Stomach (tissue), 9 donors: ENCODE measurements around the gene AP2A1. TPM values are rescaled to one million over a fixed set of nuclear protein-coding genes. Genes with fewer than 3 reads are reported as not detected.
A peak's percentile ranks its signal among the peaks of the same experiment; 100 is the strongest.

Experiments used
- DNase-seq, 2 donors: peaks; one replicate each; pipeline versions ENCODE4 v3.0.0 to v3.0.0-alpha.2; 2013 to 2019
- H3K27ac ChIP-seq, 5 donors: fragments of 200-600 bp in 4 of 5; sonication (generic) in 4 of 5; one replicate each; pipeline ENCODE4 v1.5.1; 2013 to 2019; ENCODE audit warnings: mild to moderate bottlenecking in 1 of 5, moderate library complexity in 1 of 5
- H3K27me3 ChIP-seq, 3 donors: fragments of 200-600 bp; sonication (generic); one replicate each; pipeline ENCODE4 v1.5.1; 2017 to 2019; ENCODE audit warnings: mixed run types in 1 of 3
- H3K36me3 ChIP-seq, 4 donors: fragments of 200-600 bp; sonication (generic); 1 replicate in 3 of 4; 2 replicates in 1 of 4; pipeline ENCODE4 v1.5.1; 2016 to 2019
- H3K4me1 ChIP-seq, 4 donors: fragments of 200-600 bp; sonication (generic); one replicate each; pipeline ENCODE4 v1.5.1; 2016 to 2019
- H3K4me3 ChIP-seq, 4 donors: fragments of 200-600 bp; sonication (generic) in 3 of 4; one replicate each; pipeline ENCODE4 v1.5.1; 2016 to 2019; ENCODE audit warnings: mild to moderate bottlenecking in 1 of 4
- H3K9me3 ChIP-seq, 4 donors: fragments of 200-600 bp; sonication (generic); one replicate each; pipeline ENCODE4 v1.5.1; 2016 to 2019
- CTCF ChIP-seq, 7 experiments: fragments of 450-650 bp in 4 of 7; fragments of 200-600 bp in 3 of 7; sonication (generic) in 3 of 7; IDR thresholded peaks; one replicate each; pipeline ENCODE4 v1.5.1; 2016 to 2019; ENCODE audit warnings: antibody characterized with exemption in 7 of 7, control low read depth in 2 of 7, mild to moderate bottlenecking in 1 of 7
- EP300 ChIP-seq: sonication (generic); formaldehyde crosslinking; IDR thresholded peaks from one replicate; pipeline ENCODE4 v1.6.1; 2017; ENCODE audit warnings: antibody characterized with exemption
- POLR2A ChIP-seq, 4 donors: fragments of 450-650 bp; IDR thresholded peaks; one replicate each; pipeline ENCODE4 v1.6.1; 2016; ENCODE audit warnings: antibody characterized with exemption in 4 of 4, control low read depth in 2 of 4, mild to moderate bottlenecking in 1 of 4, moderate library complexity in 1 of 4
- POLR2AphosphoS5 ChIP-seq, 3 donors: sonication (generic); formaldehyde crosslinking; IDR thresholded peaks; one replicate each; pipeline ENCODE4 v1.6.1; 2016; ENCODE audit warnings: antibody characterized with exemption in 3 of 3
- WGBS, 5 donors: extraction: QIAGEN DNeasy Blood & Tissue Kit in 3 of 5; methylation state at CpG; one replicate each; pipeline versions ENCODE4 v1.1.5 to v1.1.7; 2013 to 2018; 5-methylcytosine and 5-hydroxymethylcytosine counted together
- intact Hi-C: fragments of 100-400 bp; cut with DNase I; formaldehyde crosslinking; loops from one replicate; pipeline ENCODE4 v1.15.1; 2023; ENCODE audit warnings: low total_unique reads
- polyA plus RNA-seq, 3 donors: library from polyadenylated mRNA; stranded (reverse); fragments of 200-250 nt; gene quantifications; one replicate each; pipeline ENCODE4 v1.2.3, GENCODE V29; 2013
- small RNA-seq, 4 donors: library from RNA; depleted of rRNA; stranded (forward); fragments of <200 nt; gene quantifications; one replicate each; pipeline ENCODE3, GENCODE V24; 2016
- total RNA-seq, 5 donors: library from RNA; depleted of rRNA; stranded (reverse); fragments of >200 nt; gene quantifications; one replicate each; pipeline versions ENCODE4 v1.1.0 to v1.2.3, GENCODE V29; 2014 to 2016
- donor health status: healthy with polysubstance abuse.
- donor health status: Bipolar disorder and iron deficiency.
- donor health status: healthy.

AP2A1 gene
- total and polyA plus RNA-seq, 8 donors, result 19.8 to 177 (median 29.2) TPM

- WGBS, 5 donors, result 84 to 93% (median 90%) methylated on average over 11 to 12 of the region's 12 CpGs
- Histone ChIP-seq H3K4me3 (no peak overlapping the region), H3K9me3 (no peaks in the 10 kb centered on the region), H3K27ac (peak overlapping the region in 1 of 5 donors; percentile 1), H3K27me3 (no peaks in the 10 kb centered on the region), H3K36me3 (peaks cover 53 to 64% (median 62%) of the 10 kb centered on the region in 4 donors), H3K4me1 (peaks cover 15 to 43% (median 36%) of the 10 kb centered on the region in 4 donors)
- intact Hi-C loops, result no loop called here
- DNase-seq, result no peak
- no peak for TF ChIP-seq EP300
- TF ChIP-seq CTCF (IDR thresholded peaks at IDR 0.05), result no peak
- TF ChIP-seq POLR2A (IDR thresholded peaks at IDR 0.05), result no peak
- TF ChIP-seq POLR2AphosphoS5 (IDR thresholded peaks at IDR 0.05), result no peak
Observed at GRCh38 chr19:49855277-49855675, 88.5 kb downstream of the AP2A1 start.

- Histone ChIP-seq H3K4me1 (peaks cover 21 to 49% (median 41%) of the 10 kb centered on the region in 4 donors), H3K27ac (peak overlapping the region in 2 of 5 donors; percentile 1 to 4), H3K27me3 (no peaks in the 10 kb centered on the region), H3K36me3 (peaks cover 57 to 70% (median 68%) of the 10 kb centered on the region in 4 donors), H3K4me3 (no peak overlapping the region), H3K9me3 (no peaks in the 10 kb centered on the region)
- no peak for DNase-seq
- TF ChIP-seq POLR2A (IDR thresholded peaks at IDR 0.05) (no peak), CTCF (IDR thresholded peaks at IDR 0.05) (no peak)
- intact Hi-C loops, result no loop called here
- WGBS, 5 donors, result 77 to 85% (median 83%) methylated on average over 15 to 21 of the region's 21 CpGs
Observed at GRCh38 chr19:49855676-49856573, 89.1 kb downstream of the AP2A1 start.

GRCh38 chr19:49856574-49857021 is 89.8 kb downstream of the AP2A1 start:
- Histone ChIP-seq H3K27me3 (no peaks in the 10 kb centered on the region), H3K27ac (peak overlapping the region in 1 of 5 donors; percentile 4), H3K4me1 (peaks cover 27 to 55% (median 47%) of the 10 kb centered on the region in 4 donors), H3K9me3 (no peaks in the 10 kb centered on the region), H3K4me3 (no peak overlapping the region), H3K36me3 (peaks cover 62 to 77% (median 75%) of the 10 kb centered on the region in 4 donors)
- 78 to 94% (median 89%) methylated on average over 5 to 18 of the region's 18 CpGs for WGBS, 5 donors
- intact Hi-C loops, result no loop called here
- TF ChIP-seq EP300 (no peak), CTCF (IDR thresholded peaks at IDR 0.05) (no peak), POLR2A (IDR thresholded peaks at IDR 0.05) (no peak), POLR2AphosphoS5 (IDR thresholded peaks at IDR 0.05) (no peak)
- no peak for DNase-seq

Small RNA genes lying within 50 kb of the gene (small RNA-seq; reads per million reads assigned to genes)
- 0 reads per million in 4 donors for gene MIR4749
- 0 reads per million in 4 donors for gene MIR6799
- gene RNU6-841P, result 0 reads per million in 4 donors

Other genes starting within 250 kb of the AP2A1 start
- gene RCN3, start 239.0 kb upstream of the AP2A1 start, total RNA-seq, result 100 to 1,000 TPM in 1 of 5 donors, 10 to 100 TPM in 2, 1 to 10 TPM in 1, not detected in 1; 3.1 to 553 (median 18.1) TPM
- 10 to 100 TPM in 2 of 3 donors, 1 to 10 TPM in 1; 9.9 to 17.6 (median 10.1) TPM for gene RCN3, start 239.0 kb upstream of the AP2A1 start, polyA plus RNA-seq
- gene NOSIP, start 186.4 kb upstream of the AP2A1 start, total RNA-seq, result 100 to 1,000 TPM in 1 of 5 donors, 10 to 100 TPM in 4; 18.1 to 354 (median 70.5) TPM
- gene NOSIP, start 186.4 kb upstream of the AP2A1 start, polyA plus RNA-seq, result 100 to 1,000 TPM in 2 of 3 donors, 10 to 100 TPM in 1; 94.6 to 154 (median 113) TPM
- 10 to 100 TPM in 1 of 5 donors, 1 to 10 TPM in 2, not detected in 2; 5.9 to 12.5 (median 10.0) TPM for gene PRRG2, start 185.7 kb upstream of the AP2A1 start, total RNA-seq
- gene PRRG2, start 185.7 kb upstream of the AP2A1 start, polyA plus RNA-seq, result 10 to 100 TPM in 1 of 3 donors, 1 to 10 TPM in 2; 8.6 to 14.7 (median 9.0) TPM
- gene PRR12, start 175.8 kb upstream of the AP2A1 start, total RNA-seq, result 10 to 100 TPM in 3 of 5 donors, 1 to 10 TPM in 2; 4.6 to 88.3 (median 13.9) TPM
- gene PRR12, start 175.8 kb upstream of the AP2A1 start, polyA plus RNA-seq, result 10 to 100 TPM in 1 of 3 donors, 1 to 10 TPM in 2; 3.1 to 16.7 (median 5.6) TPM
- 100 to 1,000 TPM in 1 of 5 donors, 10 to 100 TPM in 3, 1 to 10 TPM in 1; 7.7 to 138 (median 63.9) TPM for gene RRAS, start 126.9 kb upstream of the AP2A1 start, total RNA-seq
- 100 to 1,000 TPM; 126 to 145 (median 130) TPM for gene RRAS, start 126.9 kb upstream of the AP2A1 start, polyA plus RNA-seq
- gene SCAF1, start 124.8 kb upstream of the AP2A1 start, total RNA-seq, result 10 to 100 TPM in 4 of 5 donors, 1 to 10 TPM in 1; 8.3 to 41.7 (median 19.8) TPM
- gene SCAF1, start 124.8 kb upstream of the AP2A1 start, polyA plus RNA-seq, result 10 to 100 TPM in 2 of 3 donors, 1 to 10 TPM in 1; 8.9 to 19.7 (median 12.1) TPM
- gene IRF3, start 101.1 kb upstream of the AP2A1 start, total RNA-seq, result 100 to 1,000 TPM in 4 of 5 donors, 10 to 100 TPM in 1; 28.3 to 380 (median 104) TPM
- gene IRF3, start 101.1 kb upstream of the AP2A1 start, polyA plus RNA-seq, result 100 to 1,000 TPM; 104 to 148 (median 114) TPM
- 10 to 100 TPM in 1 of 5 donors, 1 to 10 TPM in 4; 2.3 to 10.7 (median 7.5) TPM for gene BCL2L12, start 101.1 kb upstream of the AP2A1 start, total RNA-seq
- 10 to 100 TPM; 12.8 to 23.3 (median 22.4) TPM for gene BCL2L12, start 101.1 kb upstream of the AP2A1 start, polyA plus RNA-seq
- gene PRMT1, start 89.7 kb upstream of the AP2A1 start, total RNA-seq, result 100 to 1,000 TPM in 3 of 5 donors, 10 to 100 TPM in 2; 53.3 to 131 (median 104) TPM
- gene PRMT1, start 89.7 kb upstream of the AP2A1 start, polyA plus RNA-seq, result 100 to 1,000 TPM; 102 to 111 (median 111) TPM
- gene ADM5, start 77.4 kb upstream of the AP2A1 start, total RNA-seq, result 1 to 10 TPM in 2 of 5 donors, not detected in 3; 1.1 to 1.7 TPM
- 1 to 10 TPM in 1 of 3 donors, under 1 TPM in 2; 0.61 to 2.5 (median 1.00) TPM for gene ADM5, start 77.4 kb upstream of the AP2A1 start, polyA plus RNA-seq
- gene CPT1C, start 75.9 kb upstream of the AP2A1 start, total RNA-seq, result 10 to 100 TPM in 1 of 5 donors, 1 to 10 TPM in 2, not detected in 2; 1.8 to 35.6 (median 3.0) TPM
- gene CPT1C, start 75.9 kb upstream of the AP2A1 start, polyA plus RNA-seq, result 10 to 100 TPM in 1 of 3 donors, 1 to 10 TPM in 2; 2.4 to 11.0 (median 3.1) TPM
- not detected for gene TSKS, start 3.7 kb upstream of the AP2A1 start, total RNA-seq
- under 1 TPM in 1 of 3 donors, not detected in 2; 0.73 TPM for gene TSKS, start 3.7 kb upstream of the AP2A1 start, polyA plus RNA-seq
- 10 to 100 TPM in 3 of 5 donors, 1 to 10 TPM in 2; 1.2 to 37.4 (median 10.5) TPM for gene FUZ, start 46.3 kb downstream of the AP2A1 start, total RNA-seq
- 10 to 100 TPM; 15.1 to 17.6 (median 15.9) TPM for gene FUZ, start 46.3 kb downstream of the AP2A1 start, polyA plus RNA-seq
- gene MED25, start 51.3 kb downstream of the AP2A1 start, total RNA-seq, result 100 to 1,000 TPM in 3 of 5 donors, 10 to 100 TPM in 2; 18.0 to 387 (median 178) TPM
- 10 to 100 TPM; 46.6 to 59.8 (median 55.3) TPM for gene MED25, start 51.3 kb downstream of the AP2A1 start, polyA plus RNA-seq
- 100 to 1,000 TPM in 3 of 5 donors, 10 to 100 TPM in 2; 45.0 to 186 (median 102) TPM for gene PTOV1, start 84.2 kb downstream of the AP2A1 start, total RNA-seq
- gene PTOV1, start 84.2 kb downstream of the AP2A1 start, polyA plus RNA-seq, result 100 to 1,000 TPM; 117 to 131 (median 118) TPM
- gene PNKP, start 100.6 kb downstream of the AP2A1 start, total RNA-seq, result 100 to 1,000 TPM in 3 of 5 donors, 10 to 100 TPM in 2; 30.3 to 208 (median 115) TPM
- gene PNKP, start 100.6 kb downstream of the AP2A1 start, polyA plus RNA-seq, result 10 to 100 TPM; 38.9 to 69.7 (median 39.7) TPM
- gene AKT1S1, start 110.4 kb downstream of the AP2A1 start, total RNA-seq, result 10 to 100 TPM in 4 of 5 donors, 1 to 10 TPM in 1; 3.5 to 63.7 (median 10.7) TPM
- 10 to 100 TPM; 35.5 to 41.0 (median 38.3) TPM for gene AKT1S1, start 110.4 kb downstream of the AP2A1 start, polyA plus RNA-seq
- 10 to 100 TPM; 10.5 to 77.1 (median 42.4) TPM for gene TBC1D17, start 110.7 kb downstream of the AP2A1 start, total RNA-seq
- 10 to 100 TPM; 33.5 to 33.6 (median 33.6) TPM for gene TBC1D17, start 110.7 kb downstream of the AP2A1 start, polyA plus RNA-seq
- gene IL4I1, start 129.9 kb downstream of the AP2A1 start, total RNA-seq, result under 1 TPM in 3 of 5 donors, not detected in 2; 0.45 to 0.73 (median 0.58) TPM
- gene IL4I1, start 129.9 kb downstream of the AP2A1 start, polyA plus RNA-seq, result 1 to 10 TPM in 1 of 3 donors, under 1 TPM in 2; 0.56 to 1.1 (median 0.76) TPM
- gene ATF5, start 162.2 kb downstream of the AP2A1 start, total RNA-seq, result 10 to 100 TPM in 1 of 5 donors, 1 to 10 TPM in 4; 2.2 to 13.9 (median 5.1) TPM
- 10 to 100 TPM; 20.0 to 40.3 (median 20.5) TPM for gene ATF5, start 162.2 kb downstream of the AP2A1 start, polyA plus RNA-seq
- gene NUP62, start 162.5 kb downstream of the AP2A1 start, total RNA-seq, result 10 to 100 TPM in 3 of 5 donors, 1 to 10 TPM in 2; 5.3 to 58.0 (median 14.5) TPM
- gene NUP62, start 162.5 kb downstream of the AP2A1 start, polyA plus RNA-seq, result 10 to 100 TPM; 13.7 to 17.0 (median 15.9) TPM
- gene SIGLEC11, start 194.2 kb downstream of the AP2A1 start, total RNA-seq, result 100 to 1,000 TPM in 1 of 5 donors, 10 to 100 TPM in 3, under 1 TPM in 1; 0.29 to 103 (median 35.1) TPM
- gene SIGLEC11, start 194.2 kb downstream of the AP2A1 start, polyA plus RNA-seq, result 10 to 100 TPM in 2 of 3 donors, 1 to 10 TPM in 1; 5.8 to 41.0 (median 34.2) TPM